ENCODE results near the gene POLA1.

POLA1 gene

GRCh38 chrX:24877854-24878650 is 184.3 kb downstream of the POLA1 start:
- no peak for DNase-seq (ENCODE audit: low read depth)

GRCh38 chrX:24879679-24880078 is 186.0 kb downstream of the POLA1 start:
- DNase-seq (ENCODE audit: low read depth), result no peak

- no peak for DNase-seq (ENCODE audit: low read depth)
Measured at GRCh38 chrX:24886916-24887315, 193.2 kb downstream of the POLA1 start.

GRCh38 chrX:24890677-24891076 is 197.0 kb downstream of the POLA1 start:
- no peak for DNase-seq (ENCODE audit: low read depth)

- DNase-seq (ENCODE audit: low read depth), result no peak
Measured at GRCh38 chrX:24899391-24899790, 205.7 kb downstream of the POLA1 start.

- DNase-seq (ENCODE audit: low read depth), result no peak
Measured at GRCh38 chrX:24900234-24900633, 206.5 kb downstream of the POLA1 start.

- DNase-seq (ENCODE audit: low read depth), result no peak
Measured at GRCh38 chrX:24902806-24903205, 209.1 kb downstream of the POLA1 start.

- no peak for DNase-seq (ENCODE audit: low read depth)
Measured at GRCh38 chrX:24918715-24919114, 225.0 kb downstream of the POLA1 start.

- DNase-seq (ENCODE audit: low read depth), result no peak
Measured at GRCh38 chrX:24920769-24921168, 227.1 kb downstream of the POLA1 start.

- no peak for DNase-seq (ENCODE audit: low read depth)
Measured at GRCh38 chrX:24925430-24925829, 231.7 kb downstream of the POLA1 start.

- DNase-seq (ENCODE audit: low read depth), result no peak
Measured at GRCh38 chrX:24927372-24927771, 233.7 kb downstream of the POLA1 start.

GRCh38 chrX:24928114-24928513 is 234.4 kb downstream of the POLA1 start:
- no peak for DNase-seq (ENCODE audit: low read depth)

GRCh38 chrX:24934279-24934678 is 240.6 kb downstream of the POLA1 start:
- no peak for DNase-seq (ENCODE audit: low read depth)

GRCh38 chrX:24945009-24945408 is 251.3 kb downstream of the POLA1 start:
- DNase-seq (ENCODE audit: low read depth), result no peak

GRCh38 chrX:24946369-24946768 is 252.7 kb downstream of the POLA1 start:
- no peak for DNase-seq (ENCODE audit: low read depth)

GRCh38 chrX:24954732-24955131 is 261.0 kb downstream of the POLA1 start:
- DNase-seq (ENCODE audit: low read depth), result no peak

GRCh38 chrX:24955372-24955930 is 261.7 kb downstream of the POLA1 start:
- no peak for DNase-seq (ENCODE audit: low read depth)

- no peak for DNase-seq (ENCODE audit: low read depth)
Measured at GRCh38 chrX:24956828-24957227, 263.1 kb downstream of the POLA1 start.

- no peak for DNase-seq (ENCODE audit: low read depth)
Measured at GRCh38 chrX:24961809-24962208, 268.1 kb downstream of the POLA1 start.

- DNase-seq (ENCODE audit: low read depth), result no peak
Measured at GRCh38 chrX:24963823-24964222, 270.1 kb downstream of the POLA1 start.

GRCh38 chrX:24965372-24965771 is 271.7 kb downstream of the POLA1 start:
- DNase-seq (ENCODE audit: low read depth), result no peak

GRCh38 chrX:24969812-24970211 is 276.1 kb downstream of the POLA1 start:
- DNase-seq (ENCODE audit: low read depth), result no peak

GRCh38 chrX:24979081-24979480 is 285.4 kb downstream of the POLA1 start:
- DNase-seq (ENCODE audit: low read depth), result no peak

- DNase-seq (ENCODE audit: low read depth), result no peak
Measured at GRCh38 chrX:24981030-24981429, 287.3 kb downstream of the POLA1 start.
